T-helper 9 cell (primary cell): ENCODE measurements around the gene ARVCF.

Experiments
- DNase-seq: peaks from one replicate; pipeline ENCODE4 v3.0.0-alpha.2; 2020

The ARVCF gene

GRCh38 chr22:19984851-19985811 is 31.5 kb downstream of the ARVCF start:
- DNase-seq: no peak

GRCh38 chr22:19984201-19984753 is 32.3 kb downstream of the ARVCF start:
- no peak for DNase-seq

GRCh38 chr22:19983741-19984140 is 32.9 kb downstream of the ARVCF start:
- DNase-seq: no peak

DNA sequence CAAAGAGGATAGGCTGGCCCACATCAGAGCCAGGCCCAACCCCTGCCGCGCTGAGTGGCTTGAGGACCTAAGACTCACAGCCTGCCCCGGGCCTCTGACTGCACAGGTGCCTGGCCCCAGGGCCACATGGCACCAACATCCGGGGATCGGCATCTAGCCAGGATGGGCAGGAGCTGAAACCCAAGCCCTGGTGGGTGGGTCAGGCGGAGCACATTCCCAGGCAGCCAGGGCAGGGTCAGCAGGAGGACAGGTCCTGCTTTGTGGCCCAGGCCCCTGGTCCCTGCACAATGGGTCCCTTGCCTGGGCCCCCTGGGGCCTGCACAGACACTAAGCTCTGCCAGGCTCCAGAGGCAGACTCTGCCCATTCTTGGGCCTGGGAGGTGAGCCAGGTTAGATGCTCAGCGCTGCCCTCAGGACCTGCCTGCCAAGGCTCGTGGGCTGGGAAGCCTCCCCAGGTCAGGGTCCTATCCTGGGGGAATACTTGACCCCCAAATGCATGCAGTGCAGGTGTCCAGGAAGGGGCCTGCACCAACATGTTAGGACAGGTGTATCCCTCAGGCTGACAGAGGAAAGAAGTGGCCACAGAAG is 33.5 kb downstream of the ARVCF start:
- no peak for DNase-seq

GRCh38 chr22:19981961-19982920 is 34.4 kb downstream of the ARVCF start:
- DNase-seq: no peak

DNA sequence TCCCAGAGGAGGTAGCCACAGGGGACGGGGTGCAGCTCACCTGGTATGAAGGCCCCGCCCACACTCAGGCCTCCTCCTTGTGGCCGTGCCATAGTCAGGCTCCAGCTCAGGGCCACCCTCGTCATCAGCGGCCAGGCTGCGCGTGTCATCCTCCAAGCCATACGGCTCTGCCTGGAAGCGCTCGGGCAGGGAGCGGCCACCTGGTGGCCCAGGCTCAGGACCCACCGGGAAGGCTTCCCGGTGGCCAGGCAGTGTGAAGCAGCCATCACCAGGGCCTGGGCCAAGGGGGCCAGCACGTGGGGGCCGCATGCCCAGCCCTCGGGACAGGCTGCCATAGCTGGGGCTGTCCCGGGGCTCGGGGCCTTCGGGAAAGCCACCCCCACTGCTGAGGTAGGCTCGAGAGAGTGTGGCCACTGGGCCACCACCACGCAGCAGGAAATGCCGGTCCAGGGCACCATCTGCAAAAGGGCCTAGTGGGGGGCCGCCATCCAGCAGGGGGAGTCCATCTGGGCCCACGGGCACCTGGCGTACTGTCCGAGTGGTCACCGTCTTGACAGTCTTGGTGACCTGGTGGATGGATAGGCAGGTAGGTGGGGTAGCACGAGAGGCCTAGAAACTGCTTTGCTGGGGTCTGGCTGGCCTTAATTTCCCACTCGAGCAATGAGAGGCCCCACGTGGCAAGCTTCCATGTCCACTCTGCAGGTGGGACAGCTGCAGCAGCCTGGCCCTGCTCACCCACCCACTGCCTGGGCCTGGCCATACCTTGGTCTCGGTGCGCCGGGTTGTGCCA is 35.3 kb downstream of the ARVCF start:
- no peak for DNase-seq

GRCh38 chr22:19980766-19981165 is 35.9 kb downstream of the ARVCF start:
- no peak for DNase-seq

DNA sequence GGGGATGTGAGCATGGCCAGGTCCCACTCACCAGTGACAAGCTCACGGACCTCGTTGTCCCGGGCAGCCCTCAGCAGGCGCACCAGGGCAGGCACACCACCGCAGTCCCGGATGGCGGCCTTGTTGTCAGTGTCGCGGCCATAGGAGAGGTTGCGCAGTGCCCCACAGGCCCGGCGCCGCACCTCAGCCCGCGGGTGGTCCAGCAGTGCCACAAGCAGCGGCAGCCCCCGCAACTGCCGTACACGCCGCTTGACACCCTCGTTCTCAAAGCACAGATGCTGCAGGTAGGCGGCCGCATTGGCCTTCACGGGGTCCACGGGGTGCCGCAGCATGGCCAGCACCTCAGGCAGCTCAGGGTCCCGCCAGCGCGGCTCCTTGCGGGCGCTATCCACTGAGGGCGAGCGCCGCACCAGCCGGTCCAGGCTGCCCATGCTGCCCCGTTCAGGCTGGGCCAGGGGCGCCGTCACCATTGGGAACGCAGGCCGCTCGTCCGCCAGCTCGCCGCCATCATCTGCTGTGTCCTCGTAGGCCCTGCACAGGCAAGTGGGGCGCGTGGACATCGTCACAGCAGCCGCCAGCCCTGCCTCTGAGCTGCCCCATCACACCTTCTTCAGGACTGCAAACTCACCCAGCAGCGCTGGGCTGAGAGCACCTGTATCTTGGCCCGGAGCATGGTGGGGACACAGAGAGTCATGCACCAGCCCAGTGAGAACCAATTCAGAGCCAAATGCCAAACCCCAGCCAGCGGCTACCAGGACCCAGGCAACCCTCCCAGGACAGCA is 36.7 kb downstream of the ARVCF start:
- no peak for DNase-seq

- no peak for DNase-seq
These were observed 37.9 kb downstream of the ARVCF start for GRCh38 chr22:19978748-19979147.

DNA sequence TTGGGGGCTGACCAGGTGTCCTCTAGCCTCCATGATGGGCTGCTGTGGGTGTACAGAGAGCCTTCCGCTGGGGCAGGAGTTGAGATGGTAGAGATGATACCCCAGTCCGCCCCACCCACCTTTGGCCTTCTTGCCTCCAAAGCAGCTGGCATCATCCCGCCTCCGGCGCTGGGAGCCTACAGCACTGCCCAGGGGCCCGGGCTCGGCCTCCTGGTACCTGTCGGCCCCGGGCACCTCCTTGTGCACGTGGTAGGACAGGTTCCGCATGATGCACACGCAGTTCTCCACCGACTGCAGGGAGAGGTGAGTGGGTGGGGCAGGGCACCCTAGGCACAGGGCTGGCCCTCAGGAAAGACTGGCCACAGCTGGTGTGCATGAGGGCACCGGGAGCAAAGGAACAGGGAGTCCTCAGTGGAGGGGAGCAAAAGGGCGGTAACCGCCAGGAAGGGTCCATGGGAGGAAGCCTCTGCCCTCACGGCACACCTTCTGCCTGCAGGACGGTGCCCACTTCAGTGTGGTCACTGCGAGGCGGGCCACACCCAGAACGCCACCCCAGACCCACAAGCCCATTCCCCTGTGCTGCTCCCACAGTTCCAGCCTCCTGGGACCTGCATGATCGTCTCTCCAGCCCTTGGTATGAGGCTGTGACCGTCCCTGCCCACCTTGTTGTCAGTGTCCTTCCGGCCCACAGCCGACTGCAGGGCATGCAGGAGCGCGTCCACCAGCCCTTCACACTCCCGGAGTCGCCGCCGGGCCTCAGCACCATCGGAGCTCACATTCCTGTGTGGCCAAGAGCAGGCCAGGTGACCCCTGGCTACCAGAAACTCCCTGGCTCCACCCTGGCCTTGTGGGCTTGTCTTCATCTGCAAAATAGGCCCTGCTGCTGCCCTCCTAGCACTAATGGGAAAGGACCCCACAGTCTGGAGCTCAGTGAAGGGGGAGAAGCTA is 39.1 kb downstream of the ARVCF start:
- DNase-seq: no peak

DNA sequence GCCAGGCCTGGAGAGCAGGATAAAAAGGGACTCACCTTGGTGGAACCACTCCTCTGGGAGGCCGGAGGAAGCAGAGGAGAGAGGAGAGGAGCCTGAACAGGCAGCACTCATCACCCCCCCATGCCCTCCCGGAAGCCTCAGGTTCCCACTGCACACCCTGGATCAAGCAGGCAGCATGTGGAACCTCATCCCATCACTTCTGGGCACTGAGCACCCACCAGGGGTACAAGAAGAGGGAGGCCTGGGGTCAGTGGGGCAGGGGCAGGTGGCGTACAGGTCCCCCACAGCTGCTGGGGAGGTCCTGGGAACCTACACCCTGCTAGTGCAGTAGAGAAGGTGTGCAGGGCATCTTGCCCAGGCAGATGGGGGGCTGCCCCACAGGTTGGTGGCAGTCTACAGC is 40.0 kb downstream of the ARVCF start:
- no peak for DNase-seq

DNA sequence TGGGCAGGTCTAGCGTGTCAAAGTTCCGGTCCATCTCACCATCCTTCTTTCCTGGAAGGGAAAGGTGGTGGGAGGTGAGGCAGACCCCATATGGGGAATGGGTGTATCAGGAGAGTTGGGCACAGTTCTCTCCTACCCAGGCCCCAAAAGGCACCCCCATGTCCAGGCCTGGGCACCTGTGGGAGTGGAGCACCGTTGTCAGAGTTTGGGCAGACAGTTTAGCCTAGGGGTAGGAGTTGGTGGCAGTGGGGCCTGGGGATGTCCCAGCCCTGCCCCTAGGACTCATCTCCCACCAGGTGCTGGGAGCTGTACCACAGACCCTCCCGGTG is 41.0 kb downstream of the ARVCF start:
- DNase-seq: no peak

DNA sequence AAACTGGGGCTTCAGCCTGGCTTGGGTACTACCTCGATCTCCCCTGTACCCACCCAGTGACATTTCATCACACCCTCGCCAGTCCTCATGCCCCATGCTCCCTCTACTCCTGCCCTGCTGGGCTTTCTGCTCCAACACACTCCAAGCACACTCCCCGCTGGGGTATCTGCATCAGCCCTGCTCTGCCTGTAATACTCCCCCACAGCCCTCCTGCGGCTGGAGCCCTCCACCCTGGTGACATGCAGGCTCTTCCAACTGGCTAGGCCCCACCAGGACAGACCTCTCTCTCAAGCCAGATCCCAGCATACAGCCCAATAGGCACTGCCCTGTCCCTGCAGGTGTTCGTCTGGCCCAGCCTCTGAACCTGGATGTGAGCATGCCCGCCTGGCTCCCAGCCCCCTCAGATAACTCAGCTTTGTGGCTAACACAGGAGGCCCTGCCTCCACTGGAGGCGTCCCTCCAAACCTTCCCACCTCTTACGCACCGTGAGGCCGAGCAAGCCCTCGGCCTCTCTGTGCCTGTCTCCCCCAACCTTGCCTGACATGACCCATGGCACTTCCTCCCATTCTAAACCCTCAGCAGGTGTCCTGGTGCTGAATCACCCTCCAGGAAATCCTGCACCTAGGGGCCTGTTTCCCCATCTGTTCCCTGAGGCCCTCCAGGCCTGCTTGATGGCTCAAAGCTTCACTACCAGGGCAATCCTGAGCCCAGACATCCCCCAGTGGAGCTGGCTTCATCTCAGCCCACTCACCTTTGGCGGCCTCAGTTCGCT is 41.5 kb downstream of the ARVCF start:
- no peak for DNase-seq

- DNase-seq: no peak
These were observed 42.3 kb downstream of the ARVCF start for GRCh38 chr22:19974268-19974861.

GRCh38 chr22:19973551-19974267 is 42.9 kb downstream of the ARVCF start:
- DNase-seq: no peak

GRCh38 chr22:19972652-19973550 is 43.7 kb downstream of the ARVCF start:
- no peak for DNase-seq

DNA sequence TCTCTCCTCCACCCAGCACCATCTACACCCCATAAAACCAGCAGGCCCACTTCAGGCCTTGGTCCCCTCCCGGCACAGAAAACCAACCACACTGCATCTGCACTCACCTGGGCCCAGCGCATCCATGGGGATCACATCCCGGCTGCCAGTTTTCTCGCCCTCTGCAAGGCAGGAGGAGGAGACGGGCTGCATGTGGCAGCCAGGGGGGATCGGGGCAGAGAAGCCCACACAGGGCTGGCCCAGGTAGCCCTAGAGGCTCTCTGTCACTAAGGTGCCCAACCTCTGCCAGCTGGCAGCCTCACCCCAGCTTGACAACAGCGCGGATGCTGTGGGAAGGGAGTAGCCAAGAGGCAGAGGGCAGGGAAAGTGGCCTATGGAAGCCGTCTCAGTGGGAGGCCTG is 44.4 kb downstream of the ARVCF start:
- no peak for DNase-seq
